A549 (cell line): ENCODE data around the gene BCL2.

Experiments
- CHD2 ChIP-seq: fragments of 150-350 bp; IDR thresholded peaks from 2 replicates; pipeline ENCODE4 v1.6.1; 2014; ENCODE audit warnings: low read length; ENCODE audit not compliant: partially characterized antibody
- EP300 ChIP-seq, 2 experiments: fragments of >200 bp; sonication (Bioruptor Twin); formaldehyde crosslinking; IDR thresholded peaks; 2 replicates in 1 of 2; 3 replicates in 1 of 2; pipeline ENCODE4 v1.6.1; 2016 to 2017
- ESRRA ChIP-seq: fragments of 150-350 bp; IDR thresholded peaks from 2 replicates; pipeline ENCODE4 v1.6.1; 2014; ENCODE audit warnings: mild to moderate bottlenecking, low read length, borderline replicate concordance
- MYC ChIP-seq: IDR thresholded peaks from 2 replicates; pipeline ENCODE4 v1.6.1; 2012; ENCODE audit warnings: mild to moderate bottlenecking, inconsistent platforms, low read length, improper control_type of control experiment, borderline replicate concordance
- PHF8 ChIP-seq: fragments of 200-600 bp; sonication (generic); IDR thresholded peaks from 2 replicates; pipeline ENCODE4 v1.6.1; 2016; ENCODE audit warnings: low read depth, mild to moderate bottlenecking, antibody characterized with exemption, moderate library complexity, borderline replicate concordance
- POLR2A ChIP-seq: IDR thresholded peaks from 2 replicates; pipeline ENCODE4 v1.6.1; 2012; ENCODE audit warnings: mild to moderate bottlenecking, low read length
- POLR2AphosphoS2 ChIP-seq: conservative IDR thresholded peaks from 2 replicates; pipeline ENCODE4 v1.6.1; 2012; ENCODE audit warnings: low read length, improper control_type of control experiment, inconsistent platforms
- RAD21 ChIP-seq, 2 experiments: fragments of >200 bp in 1 of 2; sonication (Bioruptor Twin) in 1 of 2; formaldehyde crosslinking in 1 of 2; IDR thresholded peaks in 1 of 2; conservative IDR thresholded peaks in 1 of 2; 2 replicates in 1 of 2; 3 replicates in 1 of 2; pipeline ENCODE4 v1.6.1; 2012 to 2018; ENCODE audit warnings: inconsistent platforms in 1 of 2
- SREBF2 ChIP-seq: fragments of 450-650 bp; IDR thresholded peaks from 2 replicates; pipeline ENCODE4 v1.6.1; 2014; ENCODE audit warnings: mild to moderate bottlenecking, moderate library complexity
- TF ChIP-seq, protein P1 (sequence below): fragments of >200 bp; sonication (Bioruptor Twin); formaldehyde crosslinking; IDR thresholded peaks from 3 replicates; pipeline ENCODE4 v1.5.1; 2016
- TF ChIP-seq, protein P2 (sequence below): IDR thresholded peaks from 2 replicates; pipeline ENCODE4 v1.6.1; 2012

GRCh38 chr18:63113899-63114565, 205.5 kb downstream of the BCL2 start:
- TF ChIP-seq SREBF2 (no peak), ESRRA (no peak), PHF8 (no peak), CHD2 (no peak), RAD21 (conservative IDR thresholded peaks at IDR 0.05 in 1 of 2, IDR thresholded peaks at IDR 0.05 in 1 of 2) (no peak), EP300 (IDR thresholded peaks at IDR 0.05) (no peak), POLR2AphosphoS2 (no peak), MYC (no peak), POLR2A (no peak)
- TF ChIP-seq, protein P1, sequence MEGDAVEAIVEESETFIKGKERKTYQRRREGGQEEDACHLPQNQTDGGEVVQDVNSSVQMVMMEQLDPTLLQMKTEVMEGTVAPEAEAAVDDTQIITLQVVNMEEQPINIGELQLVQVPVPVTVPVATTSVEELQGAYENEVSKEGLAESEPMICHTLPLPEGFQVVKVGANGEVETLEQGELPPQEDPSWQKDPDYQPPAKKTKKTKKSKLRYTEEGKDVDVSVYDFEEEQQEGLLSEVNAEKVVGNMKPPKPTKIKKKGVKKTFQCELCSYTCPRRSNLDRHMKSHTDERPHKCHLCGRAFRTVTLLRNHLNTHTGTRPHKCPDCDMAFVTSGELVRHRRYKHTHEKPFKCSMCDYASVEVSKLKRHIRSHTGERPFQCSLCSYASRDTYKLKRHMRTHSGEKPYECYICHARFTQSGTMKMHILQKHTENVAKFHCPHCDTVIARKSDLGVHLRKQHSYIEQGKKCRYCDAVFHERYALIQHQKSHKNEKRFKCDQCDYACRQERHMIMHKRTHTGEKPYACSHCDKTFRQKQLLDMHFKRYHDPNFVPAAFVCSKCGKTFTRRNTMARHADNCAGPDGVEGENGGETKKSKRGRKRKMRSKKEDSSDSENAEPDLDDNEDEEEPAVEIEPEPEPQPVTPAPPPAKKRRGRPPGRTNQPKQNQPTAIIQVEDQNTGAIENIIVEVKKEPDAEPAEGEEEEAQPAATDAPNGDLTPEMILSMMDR: no peak
- TF ChIP-seq, protein P2, sequence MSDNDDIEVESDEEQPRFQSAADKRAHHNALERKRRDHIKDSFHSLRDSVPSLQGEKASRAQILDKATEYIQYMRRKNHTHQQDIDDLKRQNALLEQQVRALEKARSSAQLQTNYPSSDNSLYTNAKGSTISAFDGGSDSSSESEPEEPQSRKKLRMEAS: no peak
